A549 (cell line): ENCODE data around the gene SPDYC. TPM values are rescaled to one million over a fixed set of nuclear protein-coding genes. Genes with fewer than 3 reads are reported as not detected.

Source experiments
- ATAC-seq, 2 experiments: fragments of 200-7000 bp in 1 of 2; fragments of >200 bp in 1 of 2; cut with Nextera tagmentation in 1 of 2; cut with Tn5 transposase in 1 of 2; 3 replicates each; pipeline versions ENCODE4 v1.8.0 to v1.9.1; 2018 to 2020; ENCODE audit warnings: mild to moderate bottlenecking in 1 of 2, moderate library complexity in 1 of 2
- CTCF ChIA-PET: fragments of 300-600 bp; sonication (Branson Sonifier 250); formaldehyde crosslinking; extraction: SDS; loops from one replicate; lab custom pipeline; 2021; ENCODE audit warnings: antibody characterized with exemption, inconsistent platforms; lab: Yijun Ruan, JAX
- POLR2A ChIA-PET: fragments of 350-600 bp; formaldehyde crosslinking; extraction: SDS; loops from one replicate; lab custom pipeline; 2021; ENCODE audit warnings: antibody characterized with exemption, inconsistent platforms; lab: Yijun Ruan, JAX
- DNase-seq, 2 experiments: peaks; one replicate each; pipeline versions ENCODE4 v3.0.0 to v3.0.0-alpha.2; 2011 to 2016; ENCODE audit warnings: low read depth in 1 of 2, low spot score in 1 of 2
- FAIRE-seq: peaks from 2 replicates; lab custom pipeline; 2011; peaks lifted over from hg19 to GRCh38; lab: Jason Lieb, UNC
- H3K27ac ChIP-seq, 2 experiments: fragments of >200 bp; sonication (Bioruptor Twin); formaldehyde crosslinking; 3 replicates each; pipeline ENCODE4 v1.5.1; 2016 to 2017
- H3K4me1 ChIP-seq: fragments of >200 bp; sonication (Bioruptor Twin); formaldehyde crosslinking; 3 replicates; pipeline ENCODE4 v1.6.1; 2016
- H3K4me2 ChIP-seq: fragments of >200 bp; sonication (Bioruptor Twin); formaldehyde crosslinking; 3 replicates; pipeline ENCODE4 v1.6.1; 2016
- H3K4me3 ChIP-seq: fragments of >200 bp; sonication (Bioruptor Twin); formaldehyde crosslinking; 3 replicates; pipeline ENCODE4 v1.5.1; 2016
- H3K9me3 ChIP-seq: fragments of >200 bp; sonication (Bioruptor Twin); formaldehyde crosslinking; 3 replicates; pipeline ENCODE4 v1.6.1; 2016
- BHLHE40 ChIP-seq: IDR thresholded peaks from 2 replicates; pipeline ENCODE4 v1.6.1; 2012; ENCODE audit warnings: low read depth, low read length, inconsistent platforms
- CBX2 ChIP-seq: fragments of 200-600 bp; sonication (generic); IDR thresholded peaks from 2 replicates; pipeline ENCODE4 v1.6.1; 2016; ENCODE audit warnings: low read depth, mild to moderate bottlenecking, borderline replicate concordance
- CBX8 ChIP-seq: fragments of 200-600 bp; sonication (generic); IDR thresholded peaks from 2 replicates; pipeline ENCODE4 v1.6.1; 2016
- CHD2 ChIP-seq: fragments of 150-350 bp; IDR thresholded peaks from 2 replicates; pipeline ENCODE4 v1.6.1; 2014; ENCODE audit warnings: low read length; ENCODE audit not compliant: partially characterized antibody
- CHD4 ChIP-seq: fragments of 200-600 bp; sonication (generic); IDR thresholded peaks from 2 replicates; pipeline ENCODE4 v1.6.1; 2016; ENCODE audit warnings: antibody characterized with exemption, mild to moderate bottlenecking, borderline replicate concordance
- EHF ChIP-seq: fragments of 250-450 bp; sonication (Bioruptor Pico); IDR thresholded peaks from 2 replicates; pipeline ENCODE4 v1.5.0; 2020; ENCODE audit warnings: mild to moderate bottlenecking
- EHMT2 ChIP-seq: fragments of 200-600 bp; sonication (generic); IDR thresholded peaks from 2 replicates; pipeline ENCODE4 v1.6.1; 2016; ENCODE audit warnings: antibody characterized with exemption, low read depth, mild to moderate bottlenecking, moderate library complexity
- FOSB ChIP-seq: fragments of 250-450 bp; sonication (Bioruptor Pico); IDR thresholded peaks from 2 replicates; pipeline ENCODE4 v1.5.0; 2020; ENCODE audit warnings: mild to moderate bottlenecking, moderate library complexity
- HDAC2 ChIP-seq: fragments of 200-600 bp; sonication (generic); IDR thresholded peaks from 2 replicates; pipeline ENCODE4 v1.6.1; 2016
- KDM5A ChIP-seq: fragments of 200-600 bp; sonication (generic); IDR thresholded peaks from 2 replicates; pipeline ENCODE4 v1.6.1; 2016; ENCODE audit warnings: antibody characterized with exemption, mild to moderate bottlenecking
- MAZ ChIP-seq: fragments of 150-350 bp; IDR thresholded peaks from 2 replicates; pipeline ENCODE4 v1.6.1; 2014; ENCODE audit warnings: antibody characterized with exemption, low read depth, low read length, borderline replicate concordance
- MYC ChIP-seq: IDR thresholded peaks from 2 replicates; pipeline ENCODE4 v1.6.1; 2012; ENCODE audit warnings: mild to moderate bottlenecking, inconsistent platforms, low read length, improper control_type of control experiment, borderline replicate concordance
- NFE2L2 ChIP-seq: fragments of 150-350 bp; conservative IDR thresholded peaks from 2 replicates; pipeline ENCODE4 v1.6.1; 2014; ENCODE audit warnings: low read length
- SMC3 ChIP-seq: fragments of >200 bp; sonication (Bioruptor Twin); formaldehyde crosslinking; IDR thresholded peaks from 3 replicates; pipeline ENCODE4 v1.6.1; 2018; ENCODE audit warnings: inconsistent platforms
- ZFP36 ChIP-seq: fragments of 450-650 bp; IDR thresholded peaks from 2 replicates; pipeline ENCODE4 v1.6.1; 2014; ENCODE audit warnings: borderline replicate concordance; ENCODE audit not compliant: partially characterized antibody
- WGBS: methylation state at CpG from one replicate; pipeline ENCODE4 v1.1.6; 2017; ENCODE audit errors: missing lambda C conversion rate; 5-methylcytosine and 5-hydroxymethylcytosine counted together
- polyA plus RNA-seq, 4 experiments: library from polyadenylated mRNA; depleted of rRNA in 3 of 4; stranded (reverse); fragments of >200 nt; fragmentation: RNase III in 1 of 4; extraction: RNeasy Plus Mini Kit Qiagen cat#74134 plus additional on column Dnase treatment in 1 of 4; gene quantifications; 2 replicates in 3 of 4; 3 replicates in 1 of 4; pipeline ENCODE4 v1.2.3, GENCODE V29; 2011 to 2017
- TF ChIP-seq, protein P1 (sequence below): fragments of 450-650 bp; IDR thresholded peaks from 2 replicates; pipeline ENCODE4 v1.6.1; 2014; ENCODE audit warnings: antibody characterized with exemption
- TF ChIP-seq, protein P2 (sequence below): fragments of 250-450 bp; sonication (Bioruptor Pico); IDR thresholded peaks from 2 replicates; pipeline ENCODE4 v1.5.0; 2021; ENCODE audit warnings: mild to moderate bottlenecking, moderate library complexity, borderline replicate concordance
- TF ChIP-seq, protein P3 (sequence below): IDR thresholded peaks from 2 replicates; pipeline ENCODE4 v1.6.1; 2012; ENCODE audit warnings: low read depth, borderline replicate concordance
- TF ChIP-seq, protein P4 (sequence below): IDR thresholded peaks from 2 replicates; pipeline ENCODE4 v1.6.1; 2012

The SPDYC gene
- polyA plus RNA-seq, 2 of the 4 experiments (the other 2 are of a cell fraction), result not detected

DNA sequence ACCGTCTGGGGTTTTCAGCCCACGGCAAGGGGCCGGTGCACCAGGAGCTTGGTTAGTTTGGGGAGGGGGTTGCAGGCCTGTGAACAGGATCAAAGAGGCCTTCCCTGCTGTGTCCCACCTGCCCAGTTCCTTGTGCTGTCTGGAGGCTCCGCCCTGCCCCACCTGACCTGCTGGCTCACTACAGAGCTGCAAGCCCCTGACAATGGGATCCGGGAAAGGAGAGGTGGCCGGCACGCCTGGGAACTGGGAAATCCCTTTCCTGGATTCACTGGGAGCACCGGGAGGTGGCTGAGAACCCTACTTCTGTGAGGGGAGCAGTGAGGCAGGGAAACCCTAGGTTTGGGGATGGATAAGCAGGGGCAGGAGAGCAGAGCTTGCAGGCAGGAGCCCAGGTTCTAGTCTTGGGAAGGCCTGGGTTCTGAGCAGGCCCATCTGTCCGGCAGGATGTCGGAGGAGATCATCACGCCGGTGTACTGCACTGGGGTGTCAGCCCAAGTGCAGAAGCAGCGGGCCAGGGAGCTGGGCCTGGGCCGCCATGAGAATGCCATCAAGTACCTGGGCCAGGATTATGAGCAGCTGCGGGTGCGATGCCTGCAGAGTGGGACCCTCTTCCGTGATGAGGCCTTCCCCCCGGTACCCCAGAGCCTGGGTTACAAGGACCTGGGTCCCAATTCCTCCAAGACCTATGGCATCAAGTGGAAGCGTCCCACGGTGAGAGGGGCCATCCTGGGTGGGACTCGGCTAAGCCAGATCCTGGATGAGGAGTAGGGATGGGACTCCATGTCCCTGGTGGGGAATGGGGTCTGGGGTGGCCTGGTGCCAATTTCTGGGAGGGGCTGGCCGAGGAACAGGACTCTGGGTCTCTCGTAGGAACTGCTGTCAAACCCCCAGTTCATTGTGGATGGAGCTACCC lies 12.5 kb downstream of the SPDYC start:
- TF ChIP-seq KDM5A, result 0 out of 2 replicates have a peak, but pooled peaks have one; percentile 32
- no peak for TF ChIP-seq EHMT2
- TF ChIP-seq, protein P1, sequence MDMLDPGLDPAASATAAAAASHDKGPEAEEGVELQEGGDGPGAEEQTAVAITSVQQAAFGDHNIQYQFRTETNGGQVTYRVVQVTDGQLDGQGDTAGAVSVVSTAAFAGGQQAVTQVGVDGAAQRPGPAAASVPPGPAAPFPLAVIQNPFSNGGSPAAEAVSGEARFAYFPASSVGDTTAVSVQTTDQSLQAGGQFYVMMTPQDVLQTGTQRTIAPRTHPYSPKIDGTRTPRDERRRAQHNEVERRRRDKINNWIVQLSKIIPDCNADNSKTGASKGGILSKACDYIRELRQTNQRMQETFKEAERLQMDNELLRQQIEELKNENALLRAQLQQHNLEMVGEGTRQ, result 0 out of 2 replicates have a peak, but pooled peaks have one; percentile 21
- H3K9me3 ChIP-seq, result no peaks in the 10 kb centered on the region
- ChIA-PET POLR2A (interaction anchor here (0.8 to 3.5 kb wide), 7 partner anchors 10 to 71 kb away, joined by 3 to 28 read pairs (median 5); partner anchors contain the start of genes FAU, MRPL49, SYVN1 and TM7SF2), CTCF (interaction anchor here (0.6 to 3.9 kb wide), 12 partner anchors 13 to 204 kb away, joined by 3 to 22 read pairs (median 4); partner anchors contain the start of genes SPDYC and ZNHIT2)
- H3K4me3 ChIP-seq, result peak overlapping the region; percentile 97
- no peak for FAIRE-seq
- peak overlapping the region; percentile 99 for H3K27ac ChIP-seq
- peak overlapping the region; percentile 97 for H3K4me2 ChIP-seq
- WGBS, result 56% methylated on average over 14 of the region's 23 CpGs
- DNase-seq, result peak in 1 of 2 experiments; percentile 36
- peaks cover 17% of the 10 kb centered on the region; the same call in 2 of the 3 replicates for H3K4me1 ChIP-seq
- peak; percentile 47 to 64; a peak in 5 of 6 replicates for ATAC-seq

DNA sequence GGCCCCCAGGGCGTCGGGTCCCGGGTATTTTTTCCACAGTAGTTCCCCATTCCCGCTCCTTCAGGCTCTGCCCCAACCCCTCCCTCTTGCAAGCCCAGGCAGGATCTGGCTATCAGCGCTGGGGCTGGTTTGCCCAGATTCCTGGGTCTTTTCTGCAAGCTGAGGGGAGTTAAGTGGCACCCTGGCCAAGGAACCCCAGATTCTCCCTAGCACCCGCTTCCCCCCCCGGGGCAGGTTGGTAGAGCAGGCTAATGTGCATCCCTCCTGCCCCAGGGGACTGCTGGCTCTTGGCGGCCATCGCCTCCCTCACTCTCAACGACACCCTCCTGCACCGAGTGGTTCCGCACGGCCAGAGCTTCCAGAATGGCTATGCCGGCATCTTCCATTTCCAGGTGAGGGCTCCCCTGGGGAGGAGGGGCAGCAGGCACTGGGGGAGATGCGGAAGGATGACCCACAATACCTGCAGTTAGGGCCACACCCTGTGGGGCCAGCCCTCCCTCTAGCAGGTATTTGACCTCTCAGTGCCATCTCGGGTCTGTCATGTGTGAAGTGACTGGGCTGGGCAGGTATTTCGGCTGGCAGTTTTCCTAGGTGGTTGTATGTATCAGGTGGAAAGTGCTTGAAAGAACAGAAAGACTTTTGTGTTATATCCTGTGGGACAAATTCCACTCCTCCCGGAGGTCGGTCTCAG lies 13.3 kb downstream of the SPDYC start:
- H3K9me3 ChIP-seq, result no peaks in the 10 kb centered on the region
- H3K4me3 ChIP-seq, result no peak overlapping the region; the same call in 1 of the 3 replicates
- WGBS, result 86% methylated on average over 17 of the region's 19 CpGs
- DNase-seq (no peak), ATAC-seq (no peak), FAIRE-seq (no peak)
- ChIA-PET CTCF (interaction anchor here (1.2 to 3.9 kb wide), 2 partner anchors 22 to 132 kb away, joined by 3 to 22 read pairs; no protein-coding TSS in a partner anchor), POLR2A (interaction anchor here (0.9 to 2.3 kb wide), 2 partner anchors 61 to 72 kb away, joined by 3 to 20 read pairs; partner anchors contain the start of genes FAU, MRPL49 and TM7SF2)
- TF ChIP-seq, protein P2, sequence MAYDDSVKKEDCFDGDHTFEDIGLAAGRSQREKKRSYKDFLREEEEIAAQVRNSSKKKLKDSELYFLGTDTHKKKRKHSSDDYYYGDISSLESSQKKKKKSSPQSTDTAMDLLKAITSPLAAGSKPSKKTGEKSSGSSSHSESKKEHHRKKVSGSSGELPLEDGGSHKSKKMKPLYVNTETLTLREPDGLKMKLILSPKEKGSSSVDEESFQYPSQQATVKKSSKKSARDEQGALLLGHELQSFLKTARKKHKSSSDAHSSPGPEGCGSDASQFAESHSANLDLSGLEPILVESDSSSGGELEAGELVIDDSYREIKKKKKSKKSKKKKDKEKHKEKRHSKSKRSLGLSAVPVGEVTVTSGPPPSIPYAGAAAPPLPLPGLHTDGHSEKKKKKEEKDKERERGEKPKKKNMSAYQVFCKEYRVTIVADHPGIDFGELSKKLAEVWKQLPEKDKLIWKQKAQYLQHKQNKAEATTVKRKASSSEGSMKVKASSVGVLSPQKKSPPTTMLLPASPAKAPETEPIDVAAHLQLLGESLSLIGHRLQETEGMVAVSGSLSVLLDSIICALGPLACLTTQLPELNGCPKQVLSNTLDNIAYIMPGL (CRISPR knock-in tag), result no peak
- TF ChIP-seq, protein P3, sequence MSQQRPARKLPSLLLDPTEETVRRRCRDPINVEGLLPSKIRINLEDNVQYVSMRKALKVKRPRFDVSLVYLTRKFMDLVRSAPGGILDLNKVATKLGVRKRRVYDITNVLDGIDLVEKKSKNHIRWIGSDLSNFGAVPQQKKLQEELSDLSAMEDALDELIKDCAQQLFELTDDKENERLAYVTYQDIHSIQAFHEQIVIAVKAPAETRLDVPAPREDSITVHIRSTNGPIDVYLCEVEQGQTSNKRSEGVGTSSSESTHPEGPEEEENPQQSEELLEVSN, result no peak
- no peak for TF ChIP-seq MYC
- no peak for TF ChIP-seq MAZ
- no peak for TF ChIP-seq NFE2L2
- no peak for TF ChIP-seq EHF (CRISPR knock-in tag)
- TF ChIP-seq CBX2, result no peak
- TF ChIP-seq BHLHE40, result no peak
- TF ChIP-seq, protein P4, sequence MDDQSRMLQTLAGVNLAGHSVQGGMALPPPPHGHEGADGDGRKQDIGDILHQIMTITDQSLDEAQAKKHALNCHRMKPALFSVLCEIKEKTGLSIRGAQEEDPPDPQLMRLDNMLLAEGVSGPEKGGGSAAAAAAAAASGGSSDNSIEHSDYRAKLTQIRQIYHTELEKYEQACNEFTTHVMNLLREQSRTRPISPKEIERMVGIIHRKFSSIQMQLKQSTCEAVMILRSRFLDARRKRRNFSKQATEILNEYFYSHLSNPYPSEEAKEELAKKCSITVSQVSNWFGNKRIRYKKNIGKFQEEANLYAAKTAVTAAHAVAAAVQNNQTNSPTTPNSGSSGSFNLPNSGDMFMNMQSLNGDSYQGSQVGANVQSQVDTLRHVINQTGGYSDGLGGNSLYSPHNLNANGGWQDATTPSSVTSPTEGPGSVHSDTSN, result no peak
- no peak for TF ChIP-seq FOSB
- no peak for TF ChIP-seq CHD2
- TF ChIP-seq CBX8, result no peak
- TF ChIP-seq HDAC2, result no peak
- TF ChIP-seq CHD4, result no peak
- no peak for TF ChIP-seq EHMT2
- TF ChIP-seq SMC3, result no peak
- no peak for TF ChIP-seq ZFP36
- peaks cover 17% of the 10 kb centered on the region; the same call in 2 of the 3 replicates for H3K4me1 ChIP-seq
- H3K27ac ChIP-seq, result peak overlapping the region; percentile 99; a peak in 3 of 6 replicates
- H3K4me2 ChIP-seq, result peak overlapping the region; percentile 97
